ENCODE measurements around the gene SLC37A2.

GRCh38 chr11:125073616-125074483 lies 10.7 kb downstream of the SLC37A2 start:
- TF ChIP-seq CTCF (optimal IDR thresholded peaks at IDR 0.05 in 1 of 3, IDR thresholded peaks at IDR 0.05 in 1 of 3, conservative IDR thresholded peaks at IDR 0.05 in 1 of 3; ENCODE audit: extremely low read depth in 1 of 3, insufficient read depth in 2 of 3, low read length in 3 of 3) = no peak
- TF ChIP-seq EZH2 (IDR thresholded peaks at IDR 0.05; ENCODE audit: low read length) = no peak

Data from keratinocyte (primary cell).